Vagina (tissue), 2 donors: ENCODE measurements around the gene SLC13A3. TPM values are rescaled to one million over a fixed set of nuclear protein-coding genes. Genes with fewer than 3 reads are reported as not detected.

Source experiments
- DNase-seq, 2 donors: peaks; one replicate each; pipeline ENCODE4 v3.0.0-alpha.2; 2017; ENCODE audit errors: extremely low spot score in 2 of 2
- H3K27ac ChIP-seq: fragments of 200-600 bp; sonication (generic); one replicate; pipeline ENCODE4 v1.5.1; 2019
- H3K27me3 ChIP-seq: fragments of 200-600 bp; sonication (generic); one replicate; pipeline ENCODE4 v1.5.1; 2019
- H3K36me3 ChIP-seq, 2 donors: fragments of 200-600 bp; sonication (generic); one replicate each; pipeline ENCODE4 v1.5.1; 2017 to 2019
- H3K4me1 ChIP-seq: fragments of 200-600 bp; sonication (generic); one replicate; pipeline ENCODE4 v1.5.1; 2019
- H3K4me3 ChIP-seq, 2 donors: fragments of 200-600 bp; sonication (generic); 1 replicate in 1 of 2; 2 replicates in 1 of 2; pipeline ENCODE4 v1.5.1; 2016 to 2019
- H3K9me3 ChIP-seq: fragments of 200-600 bp; sonication (generic); one replicate; pipeline ENCODE4 v1.5.1; 2019
- POLR2A ChIP-seq, 2 donors: fragments of 450-650 bp; IDR thresholded peaks; one replicate each; pipeline ENCODE4 v1.6.1; 2017; ENCODE audit warnings: antibody characterized with exemption in 2 of 2, mild to moderate bottlenecking in 2 of 2, moderate library complexity in 2 of 2
- POLR2AphosphoS5 ChIP-seq, 2 donors: sonication (generic); formaldehyde crosslinking; IDR thresholded peaks; one replicate each; pipeline ENCODE4 v1.9.0; 2017; ENCODE audit warnings: antibody characterized with exemption in 2 of 2, mild to moderate bottlenecking in 2 of 2, low read depth in 1 of 2; ENCODE audit not compliant: insufficient read depth in 1 of 2
- intact Hi-C: fragments of 100-400 bp; cut with DNase I; formaldehyde crosslinking; loops from one replicate; pipeline ENCODE4 v1.15.1; 2023
- total RNA-seq: library from RNA; depleted of rRNA; stranded (reverse); fragments of >200 nt; gene quantifications from one replicate; pipeline ENCODE4 v1.2.3, GENCODE V29; 2016
- TF ChIP-seq, protein P1 (sequence below), 3 experiments: fragments of 450-650 bp in 2 of 3; fragments of 200-600 bp in 1 of 3; sonication (generic) in 1 of 3; IDR thresholded peaks; one replicate each; pipeline ENCODE4 v1.5.1; 2017 to 2019; ENCODE audit warnings: antibody characterized with exemption in 3 of 3, mild to moderate bottlenecking in 2 of 3, moderate library complexity in 2 of 3

The SLC13A3 gene
- total RNA-seq, 1 donor from 2014 or later: 1.2 TPM

DNA sequence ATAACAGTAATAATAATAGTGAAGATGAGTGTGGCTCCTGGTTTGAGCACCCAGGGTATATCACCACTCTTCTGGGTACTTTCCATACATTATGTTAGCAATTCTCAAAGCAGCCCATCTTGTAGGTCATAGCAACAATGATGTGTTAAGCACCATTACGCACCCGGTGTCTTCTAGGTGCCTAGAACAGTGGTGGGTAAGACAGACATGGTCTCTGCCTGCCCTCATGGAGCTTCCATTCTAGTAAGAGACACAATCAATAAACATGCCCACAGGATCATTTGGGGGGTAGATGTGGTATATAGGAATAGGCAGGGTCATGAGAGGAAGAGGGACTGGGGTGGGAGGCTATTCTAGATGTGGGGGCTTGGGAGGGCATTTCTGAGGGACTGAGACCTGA is 79.8 kb downstream of the SLC13A3 start:
- H3K27me3 ChIP-seq: no peaks in the 10 kb centered on the region
- H3K27ac ChIP-seq: no peak overlapping the region
- intact Hi-C loops: no loop called here
- DNase-seq: no peak
- TF ChIP-seq, protein P1, sequence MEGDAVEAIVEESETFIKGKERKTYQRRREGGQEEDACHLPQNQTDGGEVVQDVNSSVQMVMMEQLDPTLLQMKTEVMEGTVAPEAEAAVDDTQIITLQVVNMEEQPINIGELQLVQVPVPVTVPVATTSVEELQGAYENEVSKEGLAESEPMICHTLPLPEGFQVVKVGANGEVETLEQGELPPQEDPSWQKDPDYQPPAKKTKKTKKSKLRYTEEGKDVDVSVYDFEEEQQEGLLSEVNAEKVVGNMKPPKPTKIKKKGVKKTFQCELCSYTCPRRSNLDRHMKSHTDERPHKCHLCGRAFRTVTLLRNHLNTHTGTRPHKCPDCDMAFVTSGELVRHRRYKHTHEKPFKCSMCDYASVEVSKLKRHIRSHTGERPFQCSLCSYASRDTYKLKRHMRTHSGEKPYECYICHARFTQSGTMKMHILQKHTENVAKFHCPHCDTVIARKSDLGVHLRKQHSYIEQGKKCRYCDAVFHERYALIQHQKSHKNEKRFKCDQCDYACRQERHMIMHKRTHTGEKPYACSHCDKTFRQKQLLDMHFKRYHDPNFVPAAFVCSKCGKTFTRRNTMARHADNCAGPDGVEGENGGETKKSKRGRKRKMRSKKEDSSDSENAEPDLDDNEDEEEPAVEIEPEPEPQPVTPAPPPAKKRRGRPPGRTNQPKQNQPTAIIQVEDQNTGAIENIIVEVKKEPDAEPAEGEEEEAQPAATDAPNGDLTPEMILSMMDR (IDR thresholded peaks at IDR 0.05): no peak
- TF ChIP-seq POLR2AphosphoS5 (IDR thresholded peaks at IDR 0.05; ENCODE audit: insufficient read depth in 1 of 2, low read depth in 1 of 2): no peak
- no peak for TF ChIP-seq POLR2A (IDR thresholded peaks at IDR 0.05)
- H3K36me3 ChIP-seq: no peaks in the 10 kb centered on the region
- H3K4me3 ChIP-seq: no peak overlapping the region
- no peaks in the 10 kb centered on the region for H3K4me1 ChIP-seq
- no peaks in the 10 kb centered on the region for H3K9me3 ChIP-seq

DNA sequence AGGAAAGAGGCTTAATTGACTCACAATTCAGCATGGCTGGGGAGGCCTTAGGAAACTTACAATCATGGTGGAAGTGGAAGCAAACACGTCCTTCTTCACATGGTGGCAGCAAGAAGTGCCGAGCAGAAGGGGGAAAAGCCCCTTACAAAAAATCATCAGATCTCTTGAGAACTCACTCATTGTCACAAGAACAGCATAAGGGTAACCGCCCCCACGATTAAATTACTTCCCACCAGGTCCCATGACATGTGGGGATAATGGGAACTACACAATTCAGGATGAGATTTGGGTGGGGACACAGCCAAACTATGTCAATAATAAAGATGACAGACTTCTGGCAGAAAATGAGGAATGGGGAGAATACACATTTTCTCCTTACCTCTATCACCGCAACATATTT is 80.3 kb downstream of the SLC13A3 start:
- TF ChIP-seq POLR2A (IDR thresholded peaks at IDR 0.05) (no peak), POLR2AphosphoS5 (IDR thresholded peaks at IDR 0.05; ENCODE audit: insufficient read depth in 1 of 2, low read depth in 1 of 2) (no peak)
- TF ChIP-seq, protein P1 (IDR thresholded peaks at IDR 0.05): no peak
- DNase-seq: no peak
- Histone ChIP-seq H3K4me1 (no peaks in the 10 kb centered on the region), H3K4me3 (no peak overlapping the region), H3K36me3 (no peaks in the 10 kb centered on the region), H3K27ac (no peak overlapping the region), H3K27me3 (no peaks in the 10 kb centered on the region), H3K9me3 (no peaks in the 10 kb centered on the region)
- intact Hi-C loops: no loop called here

DNA sequence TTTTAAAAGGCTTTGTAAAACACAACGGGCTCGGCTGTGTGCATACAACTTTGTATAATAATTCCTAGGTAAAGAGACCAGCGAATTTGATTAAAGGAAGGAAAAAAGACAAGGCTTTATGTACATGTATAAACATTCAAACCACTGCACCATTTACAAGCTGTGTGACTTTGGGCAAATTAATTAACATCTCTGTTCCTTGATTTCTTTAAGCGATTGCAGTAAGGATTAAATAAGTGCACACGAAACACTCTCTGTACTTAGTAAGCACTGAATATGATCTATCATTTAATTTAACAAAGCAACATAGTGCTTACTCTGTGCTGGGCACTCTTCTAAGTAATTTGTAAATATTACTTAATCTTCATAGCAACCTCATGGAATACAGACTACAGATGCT is 81.3 kb downstream of the SLC13A3 start:
- no peak for TF ChIP-seq POLR2AphosphoS5 (IDR thresholded peaks at IDR 0.05; ENCODE audit: insufficient read depth in 1 of 2, low read depth in 1 of 2)
- TF ChIP-seq, protein P1 (IDR thresholded peaks at IDR 0.05): no peak
- TF ChIP-seq POLR2A (IDR thresholded peaks at IDR 0.05): no peak
- H3K27me3 ChIP-seq: no peaks in the 10 kb centered on the region
- no peaks in the 10 kb centered on the region for H3K4me1 ChIP-seq
- no peaks in the 10 kb centered on the region for H3K36me3 ChIP-seq
- intact Hi-C loops: loop anchor here (10.0 kb wide), 1 partner anchor 115 kb away; the partner anchor contains the start of gene TP53RK
- no peak overlapping the region for H3K27ac ChIP-seq
- no peak for DNase-seq
- no peaks in the 10 kb centered on the region for H3K9me3 ChIP-seq
- no peak overlapping the region for H3K4me3 ChIP-seq

DNA sequence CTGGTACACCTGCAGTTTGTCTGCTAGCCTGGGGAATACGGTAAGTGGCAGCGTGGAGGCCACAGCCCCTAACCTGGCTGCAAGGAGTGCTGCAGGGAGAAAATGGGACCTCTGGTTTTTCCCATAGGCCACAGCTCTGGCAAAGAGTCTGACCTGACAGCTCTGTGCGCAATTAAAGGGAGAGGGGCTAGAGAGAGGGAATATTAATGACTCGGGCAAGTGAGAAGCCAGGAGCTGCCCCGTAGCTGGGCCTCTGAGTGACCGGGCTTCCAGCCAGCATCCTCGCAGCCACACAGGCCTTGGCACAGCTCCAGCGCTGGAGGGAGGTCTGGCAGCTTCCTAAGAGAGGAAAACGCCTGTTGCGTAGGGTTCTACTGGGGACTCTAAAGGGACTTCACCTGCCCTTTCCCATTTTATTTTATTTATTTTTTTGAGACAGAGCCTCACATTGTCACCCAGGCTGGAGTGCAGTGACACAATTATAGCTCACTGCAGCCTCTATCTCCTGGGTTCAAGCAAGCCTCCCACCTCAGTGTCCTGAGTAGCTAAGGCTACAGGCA is 82.6 kb downstream of the SLC13A3 start:
- intact Hi-C loops: loop anchor here (10.0 kb wide), 1 partner anchor 116 kb away; the partner anchor contains the start of gene TP53RK
- DNase-seq: no peak
- H3K4me3 ChIP-seq: no peak overlapping the region
- no peak overlapping the region for H3K27ac ChIP-seq
- H3K9me3 ChIP-seq: no peaks in the 10 kb centered on the region
- H3K27me3 ChIP-seq: no peaks in the 10 kb centered on the region
- TF ChIP-seq POLR2A (IDR thresholded peaks at IDR 0.05) (no peak), POLR2AphosphoS5 (IDR thresholded peaks at IDR 0.05; ENCODE audit: insufficient read depth in 1 of 2, low read depth in 1 of 2) (no peak)
- TF ChIP-seq, protein P1 (IDR thresholded peaks at IDR 0.05): no peak
- no peaks in the 10 kb centered on the region for H3K4me1 ChIP-seq
- no peaks in the 10 kb centered on the region for H3K36me3 ChIP-seq

DNA sequence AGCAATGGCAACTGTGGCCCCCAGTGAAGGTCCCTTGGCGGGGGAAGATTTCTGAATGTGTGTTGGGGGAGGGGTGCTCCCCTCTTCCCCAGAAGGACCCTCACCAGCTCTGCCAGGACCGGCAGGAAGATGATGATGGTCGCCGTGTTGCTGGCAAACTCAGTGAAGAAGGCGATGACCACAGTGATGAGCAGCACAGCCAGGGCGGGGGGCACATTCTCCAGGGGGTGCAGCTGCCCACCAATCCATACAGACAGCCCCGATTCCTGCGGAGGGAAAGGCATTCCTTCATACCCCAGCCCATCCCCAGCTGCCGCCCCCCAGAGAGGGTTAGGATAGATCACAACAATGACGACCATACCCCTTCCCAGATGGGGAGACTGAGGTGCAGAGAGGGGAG is 85.1 kb downstream of the SLC13A3 start:
- intact Hi-C loops: loop anchor here (10.0 kb wide), 1 partner anchor 119 kb away; the partner anchor contains the start of gene TP53RK
- Histone ChIP-seq H3K36me3 (no peaks in the 10 kb centered on the region), H3K4me3 (no peak overlapping the region), H3K9me3 (no peaks in the 10 kb centered on the region), H3K27me3 (no peaks in the 10 kb centered on the region), H3K4me1 (peaks cover 6% of the 10 kb centered on the region), H3K27ac (no peak overlapping the region)
- no peak for TF ChIP-seq POLR2A (IDR thresholded peaks at IDR 0.05)
- TF ChIP-seq POLR2AphosphoS5 (IDR thresholded peaks at IDR 0.05; ENCODE audit: insufficient read depth in 1 of 2, low read depth in 1 of 2): no peak
- TF ChIP-seq, protein P1 (IDR thresholded peaks at IDR 0.05): no peak
- DNase-seq: no peak
